Body of pancreas (tissue), 4 donors: ENCODE measurements around the gene MMP3.

Experiments
- CTCF ChIP-seq, 7 experiments: fragments of 450-650 bp in 4 of 7; fragments of 200-600 bp in 3 of 7; sonication (generic) in 3 of 7; IDR thresholded peaks; one replicate each; pipeline ENCODE4 v1.5.1; 2016 to 2019; ENCODE audit warnings: antibody characterized with exemption in 7 of 7
- POLR2A ChIP-seq, 3 donors: fragments of 450-650 bp; IDR thresholded peaks; one replicate each; pipeline ENCODE4 v1.6.1; 2016; ENCODE audit warnings: antibody characterized with exemption in 3 of 3, mild to moderate bottlenecking in 2 of 3

DNA sequence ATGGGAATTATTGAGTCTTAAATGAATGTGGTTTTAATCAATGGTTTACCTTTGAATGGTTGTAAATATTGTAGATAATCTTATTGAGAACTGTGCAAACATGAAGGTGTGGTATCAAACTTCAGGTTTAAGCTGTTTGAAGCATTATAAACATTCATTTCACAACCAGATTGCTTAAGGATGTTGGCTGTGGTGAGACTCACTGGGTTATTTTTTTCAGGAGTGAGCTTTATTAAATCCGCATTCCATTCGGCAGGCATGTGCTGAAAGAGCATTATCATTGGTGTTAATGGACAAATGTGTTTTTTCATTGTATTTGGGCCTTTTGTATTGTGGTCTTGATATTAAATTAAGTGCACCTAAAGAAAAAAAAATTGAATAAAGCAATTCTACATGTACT lies 9.7 kb downstream of the MMP3 start:
- TF ChIP-seq CTCF (IDR thresholded peaks at IDR 0.05): no peak
- TF ChIP-seq POLR2A (IDR thresholded peaks at IDR 0.05): no peak
